Activated naive CD8-positive, alpha-beta T cell treated with anti-CD3 and anti-CD28 coated beads, Interleukin-2, amount 10 ng/mL, durations not matched to agents 7 days and 5 days (primary cell): ENCODE results near the gene IFT43. TPM values are rescaled to one million over a fixed set of nuclear protein-coding genes. Genes with fewer than 3 reads are reported as not detected.

Source experiments
- ATAC-seq: fragments of 150-1000 bp; cut with Tn5 transposase; one replicate; pipeline ENCODE4 v1.10.0; 2021; ENCODE audit warnings: low read depth, moderate library complexity
- POLR2A ChIA-PET: fragments of 350-600 bp; sonication (Branson Sonifier 250); formaldehyde crosslinking; loops from one replicate; lab custom pipeline; 2021; ENCODE audit warnings: antibody characterized with exemption; lab: Charles Lee
- DNase-seq: peaks from one replicate; pipeline ENCODE4 v3.0.0; 2021
- H3K27ac Mint-ChIP-seq: one replicate; pipeline ENCODE4 v1.8.0; 2022; ENCODE audit warnings: mild to moderate bottlenecking, mixed read lengths
- H3K27me3 Mint-ChIP-seq: one replicate; pipeline ENCODE4 v1.8.0; 2022; ENCODE audit warnings: mild to moderate bottlenecking, moderate library complexity, mixed read lengths
- H3K36me3 Mint-ChIP-seq: one replicate; pipeline ENCODE4 v1.8.0; 2021; ENCODE audit warnings: mild to moderate bottlenecking, mixed read lengths
- H3K4me1 Mint-ChIP-seq: one replicate; pipeline ENCODE4 v1.8.0; 2021; ENCODE audit warnings: mixed read lengths
- H3K4me3 Mint-ChIP-seq: one replicate; pipeline ENCODE4 v1.8.0; 2022; ENCODE audit warnings: mild to moderate bottlenecking, moderate library complexity, mixed read lengths
- H3K9me3 Mint-ChIP-seq: one replicate; pipeline ENCODE4 v1.8.0; 2021; ENCODE audit warnings: mixed read lengths
- total RNA-seq, 2 experiments: library from RNA; stranded (reverse); gene quantifications; one replicate each; pipeline ENCODE4 v1.2.3, GENCODE V29; 2021

IFT43 gene
- 1 to 10 TPM; 8.0 to 8.2 TPM for total RNA-seq

DNA sequence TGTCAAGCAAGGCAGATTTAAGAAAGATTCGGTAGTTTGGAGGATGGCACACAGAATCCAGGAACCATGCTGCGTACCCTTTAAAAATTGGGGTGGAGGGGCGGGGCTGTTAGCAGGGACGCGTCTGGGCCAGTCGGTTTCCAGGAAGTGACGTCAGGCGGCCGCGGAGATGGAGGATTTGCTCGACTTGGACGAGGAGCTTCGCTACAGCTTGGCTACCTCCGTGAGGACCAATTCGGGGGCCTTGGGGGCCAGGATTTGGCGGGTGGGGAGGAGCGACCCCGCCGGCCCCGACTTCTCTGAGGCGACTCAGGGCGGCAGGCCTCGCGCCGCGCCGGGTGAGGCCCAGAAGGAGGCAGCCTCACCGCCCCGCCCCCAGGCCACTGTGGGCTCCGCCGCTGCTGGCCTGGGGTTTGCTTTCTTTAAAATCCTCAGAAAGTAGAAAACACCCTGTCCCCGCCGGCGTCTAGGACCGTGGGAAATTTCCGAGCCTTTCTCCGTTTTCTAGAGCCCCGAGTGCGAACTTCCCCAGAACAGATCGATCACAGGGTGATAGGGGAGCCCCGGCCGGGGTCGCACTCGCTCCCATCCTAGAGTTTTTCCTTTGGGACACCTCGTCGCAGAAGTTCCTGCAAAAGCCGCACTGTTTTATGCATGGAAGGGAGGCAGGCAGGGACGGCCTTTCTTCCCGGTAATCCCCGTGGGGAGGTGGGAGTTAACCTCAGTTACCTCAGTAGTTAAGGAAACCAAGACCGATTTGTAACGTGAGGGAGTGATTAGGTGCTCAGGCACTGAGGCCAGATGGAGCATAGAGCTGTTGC is at the start of gene IFT43:
Gene IFT43 (plus strand): TSS at position 146 of the 821 bp plus-strand sequence. CDS start 24 bp downstream, at position 170.
- Mint-ChIP-seq H3K4me1 (peaks cover 20% of the 10 kb centered on the region), H3K27ac (peak within 1 kb of the TSS; percentile 39), H3K27me3 (peaks cover 4% of the 10 kb centered on the region), H3K36me3 (peaks cover 2% of the 10 kb centered on the region), H3K9me3 (no peaks in the 10 kb centered on the region), H3K4me3 (peak within 1 kb of the TSS; percentile 83)
- POLR2A ChIA-PET: no interaction called here
- ATAC-seq (peak; percentile 59), DNase-seq (peak; percentile 89)

- ATAC-seq (no peak), DNase-seq (no peak)
- Mint-ChIP-seq H3K4me1 (peaks cover 1% of the 10 kb centered on the region), H3K4me3 (no peak overlapping the region), H3K27me3 (no peaks in the 10 kb centered on the region), H3K36me3 (peaks cover 3% of the 10 kb centered on the region), H3K9me3 (no peaks in the 10 kb centered on the region), H3K27ac (no peak overlapping the region)
- POLR2A ChIA-PET: no interaction called here
Observed at GRCh38 chr14:75939200-75939599, 46.4 kb upstream of the IFT43 start.

- Mint-ChIP-seq H3K27ac (no peak overlapping the region), H3K36me3 (peaks cover 3% of the 10 kb centered on the region), H3K4me3 (no peak overlapping the region), H3K27me3 (no peaks in the 10 kb centered on the region), H3K4me1 (no peaks in the 10 kb centered on the region), H3K9me3 (no peaks in the 10 kb centered on the region)
- POLR2A ChIA-PET: no interaction called here
- DNase-seq (no peak), ATAC-seq (no peak)
Observed at GRCh38 chr14:75941030-75941429, 44.5 kb upstream of the IFT43 start.

DNA sequence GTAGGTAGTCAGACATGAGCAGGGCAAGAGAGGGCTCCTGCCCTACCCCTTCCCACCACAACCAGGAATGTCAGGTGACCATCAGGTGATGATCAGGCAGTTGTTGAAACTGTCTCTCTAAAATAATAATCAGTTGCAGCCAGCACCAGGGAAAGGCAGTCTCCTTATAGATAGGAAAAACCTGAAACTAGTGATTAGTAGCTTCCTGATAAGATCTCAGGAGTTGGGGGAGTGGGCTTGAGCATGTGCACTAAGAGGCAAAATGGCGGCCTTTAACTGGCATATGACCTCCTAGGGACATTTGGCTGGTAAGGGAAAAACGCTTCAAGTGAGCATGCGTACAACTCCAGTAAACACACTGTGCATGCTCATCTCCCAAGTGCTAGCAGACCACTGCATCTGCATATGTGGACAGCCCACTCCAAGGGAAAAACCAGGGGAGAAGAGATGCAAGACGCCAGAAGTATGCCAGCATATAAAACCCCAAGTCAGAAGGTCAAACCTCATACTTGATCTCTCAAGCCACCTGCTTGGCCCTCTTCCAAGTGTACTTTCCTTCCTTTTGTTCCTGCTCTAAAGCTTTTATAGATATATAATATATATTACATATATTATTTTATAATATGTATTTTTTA is 40.8 kb upstream of the IFT43 start:
- DNase-seq (no peak), ATAC-seq (no peak)
- Mint-ChIP-seq H3K36me3 (peaks cover 3% of the 10 kb centered on the region), H3K4me3 (no peak overlapping the region), H3K9me3 (no peaks in the 10 kb centered on the region), H3K27me3 (no peaks in the 10 kb centered on the region), H3K4me1 (no peaks in the 10 kb centered on the region), H3K27ac (no peak overlapping the region)
- POLR2A ChIA-PET: no interaction called here

DNA sequence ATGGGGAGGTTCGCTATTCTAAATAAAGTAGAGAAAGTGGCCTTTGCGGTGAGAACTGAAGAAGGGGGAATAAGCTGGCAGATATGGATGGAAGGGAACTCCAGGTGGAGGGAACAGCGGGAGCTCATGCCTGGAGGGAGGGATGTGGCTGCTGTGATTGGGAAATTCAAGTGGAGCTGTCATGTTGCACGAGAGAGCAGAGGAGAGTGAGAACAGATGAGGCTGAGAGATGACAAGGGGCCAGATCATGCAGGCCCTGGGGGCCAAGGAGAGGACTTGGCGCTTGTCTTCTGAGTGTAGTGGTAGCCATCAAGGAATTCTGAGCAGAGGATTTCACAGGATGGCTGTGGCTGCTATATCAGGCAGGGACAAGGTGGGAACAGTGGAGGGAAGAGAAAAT is 38.8 kb upstream of the IFT43 start:
- Mint-ChIP-seq H3K27ac (no peak overlapping the region), H3K9me3 (no peaks in the 10 kb centered on the region), H3K4me1 (no peaks in the 10 kb centered on the region), H3K27me3 (no peaks in the 10 kb centered on the region), H3K36me3 (peaks cover 3% of the 10 kb centered on the region), H3K4me3 (no peak overlapping the region)
- POLR2A ChIA-PET: no interaction called here
- no peak for DNase-seq
- ATAC-seq: no peak

- no peaks in the 10 kb centered on the region for H3K27me3 Mint-ChIP-seq
- H3K27ac Mint-ChIP-seq: no peak overlapping the region
- H3K4me3 Mint-ChIP-seq: no peak overlapping the region
- H3K4me1 Mint-ChIP-seq: no peaks in the 10 kb centered on the region
- H3K9me3 Mint-ChIP-seq: peaks cover 1% of the 10 kb centered on the region
- DNase-seq (no peak), ATAC-seq (no peak)
- no peaks in the 10 kb centered on the region for H3K36me3 Mint-ChIP-seq
- POLR2A ChIA-PET: no interaction called here
Observed at GRCh38 chr14:75952489-75952888, 33.1 kb upstream of the IFT43 start.

DNA sequence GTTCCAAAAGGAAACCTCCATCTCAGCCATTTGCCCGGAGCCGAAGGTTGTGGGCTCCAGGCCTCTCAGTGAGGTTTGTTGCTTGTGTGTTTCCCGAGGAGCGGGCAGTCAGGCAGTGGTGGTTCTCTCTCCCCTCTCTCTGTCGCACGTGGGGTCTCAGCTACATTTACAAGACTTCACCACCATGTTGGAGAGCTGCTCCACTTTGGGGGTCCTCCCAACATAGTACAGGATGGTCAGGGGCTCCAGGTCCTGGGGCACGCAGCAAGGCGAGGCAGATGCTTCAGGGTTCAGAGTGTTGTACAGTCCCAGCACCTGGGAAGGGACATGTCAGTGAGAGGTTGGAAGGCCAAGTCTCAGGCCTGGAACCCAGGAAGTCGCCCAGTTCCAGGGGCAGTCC is 26.5 kb upstream of the IFT43 start:
- no peaks in the 10 kb centered on the region for H3K27me3 Mint-ChIP-seq
- ATAC-seq (no peak), DNase-seq (no peak)
- H3K36me3 Mint-ChIP-seq: no peaks in the 10 kb centered on the region
- POLR2A ChIA-PET: no interaction called here
- H3K9me3 Mint-ChIP-seq: no peaks in the 10 kb centered on the region
- H3K4me3 Mint-ChIP-seq: no peak overlapping the region
- H3K4me1 Mint-ChIP-seq: no peaks in the 10 kb centered on the region
- no peak overlapping the region for H3K27ac Mint-ChIP-seq

DNA sequence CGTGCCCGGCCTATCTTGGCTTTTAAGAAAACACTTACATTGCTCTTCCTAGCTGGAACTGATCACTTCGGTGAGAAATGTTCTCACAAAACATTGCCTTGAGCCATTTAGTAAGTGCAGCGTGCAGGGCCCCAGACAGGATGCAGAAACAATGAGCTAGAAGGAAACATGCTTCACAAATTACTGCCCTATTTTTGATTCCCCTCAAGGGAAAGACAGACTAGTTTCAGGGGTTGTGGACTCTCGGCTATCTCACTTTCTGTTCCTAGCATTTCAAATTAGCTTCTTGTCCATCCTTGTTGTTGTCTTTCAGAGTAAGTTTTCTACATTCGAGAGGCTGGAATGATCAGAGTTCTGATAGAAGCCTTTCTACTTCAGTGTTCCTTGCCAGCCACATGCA is 25.3 kb upstream of the IFT43 start:
- H3K4me3 Mint-ChIP-seq: no peak overlapping the region
- H3K4me1 Mint-ChIP-seq: no peaks in the 10 kb centered on the region
- H3K27me3 Mint-ChIP-seq: no peaks in the 10 kb centered on the region
- H3K27ac Mint-ChIP-seq: no peak overlapping the region
- H3K36me3 Mint-ChIP-seq: no peaks in the 10 kb centered on the region
- ATAC-seq (no peak), DNase-seq (no peak)
- no peaks in the 10 kb centered on the region for H3K9me3 Mint-ChIP-seq
- POLR2A ChIA-PET: no interaction called here

GRCh38 chr14:75961662-75962061 is 23.9 kb upstream of the IFT43 start:
- no peaks in the 10 kb centered on the region for H3K27me3 Mint-ChIP-seq
- H3K4me1 Mint-ChIP-seq: no peaks in the 10 kb centered on the region
- H3K27ac Mint-ChIP-seq: no peak overlapping the region
- H3K4me3 Mint-ChIP-seq: no peak overlapping the region
- no peaks in the 10 kb centered on the region for H3K9me3 Mint-ChIP-seq
- DNase-seq: no peak
- POLR2A ChIA-PET: no interaction called here
- no peak for ATAC-seq
- H3K36me3 Mint-ChIP-seq: no peaks in the 10 kb centered on the region

GRCh38 chr14:75967866-75968265 is 17.7 kb upstream of the IFT43 start:
- no peaks in the 10 kb centered on the region for H3K27me3 Mint-ChIP-seq
- peaks cover 2% of the 10 kb centered on the region for H3K4me1 Mint-ChIP-seq
- no peak overlapping the region for H3K27ac Mint-ChIP-seq
- no peaks in the 10 kb centered on the region for H3K9me3 Mint-ChIP-seq
- H3K36me3 Mint-ChIP-seq: no peaks in the 10 kb centered on the region
- POLR2A ChIA-PET: no interaction called here
- DNase-seq (no peak), ATAC-seq (no peak)
- H3K4me3 Mint-ChIP-seq: no peak overlapping the region

DNA sequence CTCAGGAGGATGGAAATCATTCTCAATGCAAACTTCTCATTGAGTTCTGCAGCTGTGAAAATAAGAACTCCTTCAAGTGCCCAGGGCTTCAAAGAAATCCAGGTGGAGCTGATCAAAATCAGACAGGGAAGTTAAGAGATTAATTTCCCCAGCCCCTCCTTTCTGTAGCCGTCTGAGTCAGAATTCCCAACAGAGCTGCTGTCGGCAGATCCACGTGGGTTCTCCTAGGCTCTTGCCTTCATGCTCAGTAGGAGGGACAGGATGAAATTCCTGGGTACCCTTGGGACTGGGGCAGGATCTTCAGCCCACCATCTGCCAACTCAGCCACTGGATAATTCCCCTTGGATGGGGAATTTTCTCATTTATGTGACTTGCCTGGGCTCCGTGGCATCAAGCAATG is 17.1 kb upstream of the IFT43 start:
- Mint-ChIP-seq H3K4me1 (peaks cover 2% of the 10 kb centered on the region), H3K27ac (no peak overlapping the region), H3K9me3 (no peaks in the 10 kb centered on the region), H3K4me3 (no peak overlapping the region), H3K36me3 (no peaks in the 10 kb centered on the region), H3K27me3 (no peaks in the 10 kb centered on the region)
- no peak for DNase-seq
- POLR2A ChIA-PET: no interaction called here
- no peak for ATAC-seq

DNA sequence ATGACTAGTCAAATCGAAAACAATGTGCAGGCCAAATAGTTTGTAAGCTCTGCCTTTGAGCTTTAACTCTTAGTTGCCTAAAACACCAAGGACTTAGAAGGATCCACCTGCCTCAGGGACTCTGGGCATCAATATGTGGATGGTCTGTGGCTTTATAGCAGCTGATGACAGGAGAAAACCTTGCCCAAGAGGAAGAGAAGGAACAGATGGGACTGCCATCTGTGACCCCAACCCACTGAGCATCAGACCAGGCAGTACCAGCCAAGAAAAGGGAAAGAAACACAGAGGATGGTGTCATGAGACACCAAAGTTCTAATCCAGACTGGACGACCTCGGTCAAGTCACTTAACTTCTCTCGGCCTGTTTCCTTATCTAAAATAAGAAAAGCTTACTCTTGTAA is 16.4 kb upstream of the IFT43 start:
- no peak overlapping the region for H3K4me3 Mint-ChIP-seq
- POLR2A ChIA-PET: no interaction called here
- no peak for DNase-seq
- no peaks in the 10 kb centered on the region for H3K27me3 Mint-ChIP-seq
- no peak for ATAC-seq
- no peaks in the 10 kb centered on the region for H3K9me3 Mint-ChIP-seq
- H3K27ac Mint-ChIP-seq: no peak overlapping the region
- no peaks in the 10 kb centered on the region for H3K36me3 Mint-ChIP-seq
- peaks cover 2% of the 10 kb centered on the region for H3K4me1 Mint-ChIP-seq

- Mint-ChIP-seq H3K4me1 (peaks cover 2% of the 10 kb centered on the region), H3K9me3 (no peaks in the 10 kb centered on the region), H3K27ac (no peak overlapping the region), H3K27me3 (no peaks in the 10 kb centered on the region), H3K36me3 (no peaks in the 10 kb centered on the region), H3K4me3 (no peak overlapping the region)
- no peak for ATAC-seq
- POLR2A ChIA-PET: no interaction called here
- DNase-seq: no peak
Observed at GRCh38 chr14:75969891-75970290, 15.7 kb upstream of the IFT43 start.

DNA sequence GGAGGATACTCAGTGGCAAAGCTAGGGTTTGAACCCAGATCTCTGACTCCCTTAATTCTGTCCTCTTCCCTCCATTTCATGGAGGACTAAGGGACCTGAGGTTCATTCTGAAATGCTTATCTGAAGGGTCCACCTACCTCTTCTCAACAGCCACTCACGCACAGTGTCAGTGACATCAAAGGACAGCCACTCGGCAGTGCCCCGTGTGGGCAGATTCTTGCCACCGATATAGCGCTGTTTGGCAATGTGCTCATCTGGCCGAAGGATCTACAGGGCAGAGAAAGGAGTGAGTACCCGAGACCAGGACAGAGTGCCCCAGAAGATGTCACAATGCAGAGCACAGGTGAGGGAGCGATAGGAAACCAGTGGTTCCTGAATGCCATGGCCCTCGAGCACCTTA is 14.6 kb upstream of the IFT43 start:
- H3K9me3 Mint-ChIP-seq: no peaks in the 10 kb centered on the region
- DNase-seq: no peak
- peaks cover 2% of the 10 kb centered on the region for H3K4me1 Mint-ChIP-seq
- H3K4me3 Mint-ChIP-seq: no peak overlapping the region
- no peaks in the 10 kb centered on the region for H3K36me3 Mint-ChIP-seq
- H3K27me3 Mint-ChIP-seq: no peaks in the 10 kb centered on the region
- H3K27ac Mint-ChIP-seq: no peak overlapping the region
- no peak for ATAC-seq
- POLR2A ChIA-PET: no interaction called here
